ENCODE measurements around the gene RAB1B.
"Not testable (repeated sequence)": the region's sequence is repeated elsewhere in the genome, so short reads cannot be mapped to it uniquely, and the experiment has no call there.

DNA sequence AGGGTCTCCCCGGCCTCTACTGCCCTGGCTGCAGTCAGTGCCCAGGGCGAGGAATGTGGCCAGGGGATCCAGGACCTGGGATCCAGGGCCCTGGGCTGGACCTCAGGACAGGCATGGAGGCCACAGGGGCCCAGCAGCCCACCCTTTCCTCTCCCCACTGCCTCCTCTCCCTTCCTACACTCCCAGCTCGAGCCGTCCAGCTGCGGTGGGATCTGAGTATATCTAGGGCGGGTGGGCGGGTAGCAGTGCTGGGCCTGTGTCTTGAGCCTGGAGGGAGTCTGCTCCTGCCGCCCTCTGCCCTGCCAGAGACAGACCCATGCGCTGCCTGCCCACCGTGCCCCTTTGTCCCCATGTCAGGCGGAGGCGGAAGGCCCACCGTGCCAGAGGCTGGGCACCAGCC is 8.2 kb downstream of the RAB1B start:
- not testable (repeated sequence) for TF ChIP-seq EZH2 (IDR thresholded peaks at IDR 0.05; ENCODE audit: insufficient read depth, poor library complexity, severe bottlenecking); EZH2phosphoT487 (IDR thresholded peaks at IDR 0.05; ENCODE audit: insufficient read depth, low read depth)

Data from GM23248 (cell line).